Naive thymus-derived CD4-positive, alpha-beta T cell (primary cell): ENCODE data around the gene ZBTB46. TPM values are rescaled to one million over a fixed set of nuclear protein-coding genes. Genes with fewer than 3 reads are reported as not detected.
A peak's percentile ranks its signal among the peaks of the same experiment; 100 is the strongest.

Source experiments
- ATAC-seq: fragments of 150-1000 bp; cut with Tn5 transposase; 2 replicates; pipeline ENCODE4 v1.10.0; 2021; ENCODE audit warnings: mild to moderate bottlenecking, moderate library complexity
- CTCF ChIA-PET: fragments of 350-600 bp; sonication (Branson Sonifier 250); formaldehyde crosslinking; loops from one replicate; lab custom pipeline; 2021; ENCODE audit warnings: antibody characterized with exemption; lab: Charles Lee
- POLR2A ChIA-PET: fragments of 350-600 bp; sonication (Branson Sonifier 250); formaldehyde crosslinking; loops from one replicate; lab custom pipeline; 2021; ENCODE audit warnings: antibody characterized with exemption, inconsistent platforms; lab: Charles Lee
- DNase-seq, 9 donors: peaks; one replicate each; pipeline versions ENCODE4 v3.0.0 to v3.0.0-alpha.2; 2020 to 2022; ENCODE audit warnings: mixed read lengths in 1 of 9
- H3K27ac ChIP-seq: one replicate; pipeline ENCODE4 v1.7.0; 2013; ENCODE audit warnings: mild to moderate bottlenecking, low read depth, low read length, moderate library complexity
- H3K27me3 ChIP-seq, 2 donors: one replicate each; pipeline ENCODE4 v1.7.0; 2013; ENCODE audit warnings: low read length in 2 of 2, mild to moderate bottlenecking in 2 of 2, moderate library complexity in 2 of 2; ENCODE audit not compliant: control insufficient read depth in 2 of 2, insufficient read depth in 2 of 2
- H3K36me3 ChIP-seq, 3 experiments: 1 replicate in 2 of 3; 2 replicates in 1 of 3; pipeline ENCODE4 v1.7.0; 2013; ENCODE audit warnings: low read length in 3 of 3, mild to moderate bottlenecking in 3 of 3, moderate library complexity in 1 of 3; ENCODE audit not compliant: insufficient read depth in 3 of 3, control insufficient read depth in 2 of 3
- H3K4me1 ChIP-seq, 2 donors: one replicate each; pipeline ENCODE4 v1.7.0; 2013; ENCODE audit warnings: low read length in 2 of 2, mild to moderate bottlenecking in 2 of 2, moderate library complexity in 1 of 2; ENCODE audit not compliant: control insufficient read depth in 2 of 2, insufficient read depth in 2 of 2
- H3K4me3 ChIP-seq: 2 replicates; pipeline ENCODE4 v1.7.0; 2013; ENCODE audit warnings: mild to moderate bottlenecking, low read length
- H3K9me3 ChIP-seq, 3 experiments: 1 replicate in 2 of 3; 2 replicates in 1 of 3; pipeline ENCODE4 v1.7.0; 2013; ENCODE audit warnings: low read length in 3 of 3; ENCODE audit not compliant: control insufficient read depth in 2 of 3
- H3K27ac Mint-ChIP-seq, 9 donors: one replicate each; pipeline ENCODE4 v1.8.0; 2020 to 2022; ENCODE audit warnings: mixed read lengths in 9 of 9, mild to moderate bottlenecking in 8 of 9, moderate library complexity in 5 of 9, inconsistent platforms in 2 of 9
- H3K27me3 Mint-ChIP-seq, 5 donors: one replicate each; pipeline ENCODE4 v1.8.0; 2021 to 2022; ENCODE audit warnings: mixed read lengths in 5 of 5, mild to moderate bottlenecking in 1 of 5
- H3K36me3 Mint-ChIP-seq, 5 donors: one replicate each; pipeline ENCODE4 v1.8.0; 2020 to 2022; ENCODE audit warnings: mixed read lengths in 5 of 5, mild to moderate bottlenecking in 3 of 5, inconsistent platforms in 1 of 5
- H3K4me1 Mint-ChIP-seq, 7 donors: one replicate each; pipeline ENCODE4 v1.8.0; 2020 to 2022; ENCODE audit warnings: mixed read lengths in 7 of 7, mild to moderate bottlenecking in 3 of 7, inconsistent platforms in 1 of 7
- H3K4me3 Mint-ChIP-seq, 10 donors: one replicate each; pipeline ENCODE4 v1.8.0; 2020 to 2022; ENCODE audit warnings: mild to moderate bottlenecking in 10 of 10, mixed read lengths in 10 of 10, moderate library complexity in 6 of 10, inconsistent platforms in 2 of 10
- H3K9me3 Mint-ChIP-seq, 11 donors: one replicate each; pipeline ENCODE4 v1.8.0; 2020 to 2022; ENCODE audit warnings: mixed read lengths in 11 of 11, mild to moderate bottlenecking in 4 of 11, inconsistent platforms in 1 of 11, moderate library complexity in 1 of 11
- intact Hi-C, 2 donors: fragments of 100-400 bp; cut with micrococcal nuclease; formaldehyde crosslinking; loops; one replicate each; pipeline ENCODE4 v1.15.1; 2023
- polyA plus RNA-seq, 2 donors: library from polyadenylated mRNA; unstranded; fragments of 300-500 nt; fragmentation: Illumina TruSeq; gene quantifications; one replicate each; pipeline ENCODE4 v1.2.3, GENCODE V29; 2021
- total RNA-seq, 6 experiments: library from RNA in 5 of 6; stranded (reverse) in 5 of 6; gene quantifications; 1 replicate in 5 of 6; 2 replicates in 1 of 6; pipeline ENCODE4 v1.2.3 and lab custom pipeline; 2021 to 2026

The ZBTB46 gene
- total and polyA plus RNA-seq, 7 experiments from 2014 or later = 0.03 to 1.7 (median 0.07) TPM; not detected in 1

DNA sequence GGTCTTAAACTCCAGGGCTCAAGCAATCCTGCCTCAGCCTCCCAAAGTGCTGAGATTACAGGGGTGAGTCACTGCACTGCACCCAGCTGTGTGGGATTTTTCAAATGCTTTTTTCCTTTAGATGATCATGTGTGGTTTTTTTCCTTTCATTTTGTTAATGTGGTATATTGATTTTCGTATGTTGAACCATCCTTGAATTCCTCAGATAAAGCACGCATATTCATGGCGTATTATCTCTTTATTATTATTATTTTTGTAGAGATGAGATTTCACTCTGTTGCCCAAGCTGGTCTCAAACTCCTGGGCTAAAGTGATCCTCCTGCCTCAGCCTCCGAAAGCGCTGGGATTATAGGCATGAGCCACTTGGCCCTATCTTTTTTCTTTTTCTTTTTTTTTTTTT is 116.2 kb downstream of the ZBTB46 start:
- H3K4me3 Mint-ChIP-seq = no peak overlapping the region
- DNase-seq (no peak), ATAC-seq (no peak)
- ChIA-PET POLR2A (interaction anchor here (1.7 kb wide), 1 partner anchor 24 kb away, joined by 4 read pairs; no protein-coding TSS in a partner anchor), CTCF (no interaction called here)
- peaks cover 0 to 22% (median 0%) of the 10 kb centered on the region in 3 experiments for H3K9me3 ChIP-seq
- no peaks in the 10 kb centered on the region for H3K27me3 Mint-ChIP-seq
- H3K4me3 ChIP-seq = no peak overlapping the region
- H3K27ac ChIP-seq = no peak overlapping the region
- H3K27me3 ChIP-seq = no peaks in the 10 kb centered on the region
- peaks cover 29 to 59% (median 52%) of the 10 kb centered on the region in 7 donors for H3K4me1 Mint-ChIP-seq
- peaks cover 2 to 37% (median 17%) of the 10 kb centered on the region in 11 donors for H3K9me3 Mint-ChIP-seq
- intact Hi-C loops = no loop called here
- peaks cover 5 to 69% (median 8%) of the 10 kb centered on the region in 3 experiments for H3K36me3 ChIP-seq
- peaks cover 7 to 8% of the 10 kb centered on the region in 2 donors for H3K4me1 ChIP-seq
- H3K36me3 Mint-ChIP-seq = peaks cover 24 to 80% (median 68%) of the 10 kb centered on the region in 5 donors
- no peak overlapping the region for H3K27ac Mint-ChIP-seq

DNA sequence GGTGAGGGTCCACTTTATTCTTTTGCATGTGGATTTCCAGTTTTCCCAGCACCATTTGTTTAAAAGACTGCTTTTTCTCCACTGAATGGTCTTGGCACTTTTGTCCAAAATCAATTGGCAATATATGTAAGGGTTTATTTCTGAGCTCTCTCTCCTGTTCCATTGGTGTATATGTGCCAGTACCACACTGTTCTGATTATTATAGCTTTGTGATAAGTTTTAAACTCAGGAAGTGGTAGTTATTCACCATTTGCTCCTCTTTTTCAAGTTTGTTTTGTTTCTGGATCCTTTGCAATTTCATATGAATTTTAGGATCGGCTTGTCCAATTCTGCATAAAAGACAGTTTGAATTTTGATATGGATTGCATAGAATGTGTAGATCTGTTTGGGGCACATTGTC is 118.9 kb downstream of the ZBTB46 start:
- CTCF ChIA-PET = interaction anchor here (0.7 to 1.4 kb wide), 2 partner anchors 24 to 186 kb away, joined by 3 read pairs; partner anchors contain the start of gene LIME1
- peaks cover 31 to 59% (median 47%) of the 10 kb centered on the region in 7 donors for H3K4me1 Mint-ChIP-seq
- POLR2A ChIA-PET = interaction anchor here (0.7 to 2.2 kb wide), 3 partner anchors 9 to 24 kb away, joined by 3 to 7 read pairs (median 4); partner anchors contain the start of gene LIME1

DNA sequence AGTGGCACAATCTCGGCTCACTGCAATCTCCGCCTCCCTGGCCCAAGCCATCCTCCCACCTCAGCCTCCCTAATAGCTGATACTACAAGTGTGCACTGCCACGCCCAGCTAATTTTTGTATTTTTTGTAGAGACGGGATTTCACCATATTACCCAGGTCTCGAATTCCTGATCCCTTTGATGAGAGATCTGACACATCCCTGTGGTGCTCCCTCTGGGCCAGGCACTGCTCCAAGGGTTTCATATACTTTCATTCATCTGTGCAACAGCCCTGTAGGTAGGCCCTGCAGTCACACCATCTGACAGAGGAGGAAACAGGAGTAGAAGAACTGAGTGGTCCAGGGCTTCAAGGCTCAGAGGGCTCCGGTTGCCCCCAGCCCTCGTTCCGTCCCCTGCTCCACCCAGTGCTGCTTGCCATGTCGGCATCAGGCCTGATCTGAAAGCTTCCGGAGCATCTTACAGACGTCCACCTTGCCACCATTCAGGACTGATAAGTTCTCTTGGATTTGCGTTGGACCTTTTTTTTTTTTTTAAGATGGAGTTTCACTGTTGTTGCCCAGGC is 119.9 kb downstream of the ZBTB46 start:
- intact Hi-C loops = no loop called here
- peak overlapping the region in 5 of 9 donors; percentile 17 to 89 (median 78) for H3K27ac Mint-ChIP-seq
- Histone ChIP-seq H3K27ac (no peak overlapping the region), H3K9me3 (peaks cover 0 to 14% (median 0%) of the 10 kb centered on the region in 3 experiments), H3K4me1 (peaks cover 22 to 28% of the 10 kb centered on the region in 2 donors), H3K36me3 (peaks cover 0 to 59% (median 10%) of the 10 kb centered on the region in 3 experiments), H3K27me3 (no peaks in the 10 kb centered on the region), H3K4me3 (no peak overlapping the region)
- peak overlapping the region; percentile 12 to 90 (median 70) for H3K4me3 Mint-ChIP-seq
- H3K9me3 Mint-ChIP-seq = peaks cover 0 to 21% (median 12%) of the 10 kb centered on the region in 11 donors
- H3K36me3 Mint-ChIP-seq = peaks cover 20 to 59% (median 46%) of the 10 kb centered on the region in 5 donors
- ATAC-seq (no peak), DNase-seq (no peak)
- no peaks in the 10 kb centered on the region for H3K27me3 Mint-ChIP-seq
- POLR2A ChIA-PET = interaction anchor here (0.6 to 2.2 kb wide), 4 partner anchors 8 to 29 kb away, joined by 3 to 7 read pairs (median 3); partner anchors contain the start of gene LIME1
- peaks cover 31 to 60% (median 50%) of the 10 kb centered on the region in 7 donors for H3K4me1 Mint-ChIP-seq
- CTCF ChIA-PET = interaction anchor here (1.4 kb wide), 1 partner anchor 25 kb away, joined by 3 read pairs; the partner anchor contains the start of gene LIME1

More for the DNA sequence above, 118.9 kb downstream of the ZBTB46 start:
- Mint-ChIP-seq H3K27me3 (no peaks in the 10 kb centered on the region), H3K4me3 (peak overlapping the region in 5 of 10 donors; percentile 17 to 52 (median 22)), H3K9me3 (peaks cover 0 to 27% (median 13%) of the 10 kb centered on the region in 11 donors), H3K36me3 (peaks cover 20 to 63% (median 50%) of the 10 kb centered on the region in 5 donors), H3K27ac (peak overlapping the region in 4 of 9 donors; percentile 11 to 58 (median 48))
- H3K27me3 ChIP-seq = no peaks in the 10 kb centered on the region
- no peak overlapping the region for H3K4me3 ChIP-seq
- intact Hi-C loops = no loop called here
- no peak for DNase-seq
- H3K4me1 ChIP-seq = peaks cover 14 to 18% of the 10 kb centered on the region in 2 donors
- no peak for ATAC-seq
- peaks cover 0 to 57% (median 5%) of the 10 kb centered on the region in 3 experiments for H3K36me3 ChIP-seq
- no peak overlapping the region for H3K27ac ChIP-seq
- peaks cover 0 to 14% (median 0%) of the 10 kb centered on the region in 3 experiments for H3K9me3 ChIP-seq

DNA sequence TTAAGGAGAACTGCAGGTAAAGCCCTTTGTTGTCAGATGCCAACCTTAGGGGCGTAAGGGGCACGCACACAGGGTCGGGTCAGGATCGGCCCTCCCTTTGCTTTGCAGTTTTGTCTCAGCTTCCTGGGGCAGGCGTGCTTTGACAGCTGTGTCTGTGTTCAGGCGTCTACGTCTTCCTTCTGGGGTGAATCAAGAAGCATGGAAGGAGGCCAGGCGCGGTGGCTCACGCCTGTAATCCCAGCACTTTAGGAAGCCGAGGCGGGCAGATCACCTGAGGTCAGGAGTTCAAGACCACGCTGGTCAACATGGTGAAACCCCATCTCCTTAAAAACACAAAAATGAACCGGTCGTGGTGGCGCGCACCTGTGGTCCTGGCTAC is 121.9 kb downstream of the ZBTB46 start:
- POLR2A ChIA-PET = interaction anchor here (3.2 to 5.1 kb wide), 2 partner anchors 28 to 42 kb away, joined by 14 to 137 read pairs; partner anchors contain the start of genes LIME1 and SLC2A4RG
- peaks cover 22 to 30% of the 10 kb centered on the region in 2 donors for H3K4me1 ChIP-seq
- no peaks in the 10 kb centered on the region for H3K27me3 Mint-ChIP-seq
- H3K4me3 ChIP-seq = peak overlapping the region; percentile 91
- peaks cover 0 to 65% (median 27%) of the 10 kb centered on the region in 3 experiments for H3K36me3 ChIP-seq
- peak overlapping the region in 7 of 9 donors; percentile 38 to 69 (median 51) for H3K27ac Mint-ChIP-seq
- peaks cover 0 to 7% (median 2%) of the 10 kb centered on the region in 11 donors for H3K9me3 Mint-ChIP-seq
- H3K9me3 ChIP-seq = peaks cover 0 to under 1% (median 0%) of the 10 kb centered on the region in 3 experiments
- DNase-seq (no peak), ATAC-seq (no peak)
- H3K27me3 ChIP-seq = no peaks in the 10 kb centered on the region
- intact Hi-C loops = loop anchor here (5.0 kb wide), 7 partner anchors 33 to 413 kb away; partner anchors contain the start of genes GMEB2 (in 1 of the 2), PTK6 (in 1 of the 2) and TCEA2 (in 1 of the 2)
- peaks cover 15 to 47% (median 30%) of the 10 kb centered on the region in 5 donors for H3K36me3 Mint-ChIP-seq
- H3K4me1 Mint-ChIP-seq = peaks cover 34 to 65% (median 46%) of the 10 kb centered on the region in 7 donors
- CTCF ChIA-PET = no interaction called here
- H3K4me3 Mint-ChIP-seq = peak overlapping the region; percentile 70 to 91 (median 78)
- peak overlapping the region; percentile 81 for H3K27ac ChIP-seq

DNA sequence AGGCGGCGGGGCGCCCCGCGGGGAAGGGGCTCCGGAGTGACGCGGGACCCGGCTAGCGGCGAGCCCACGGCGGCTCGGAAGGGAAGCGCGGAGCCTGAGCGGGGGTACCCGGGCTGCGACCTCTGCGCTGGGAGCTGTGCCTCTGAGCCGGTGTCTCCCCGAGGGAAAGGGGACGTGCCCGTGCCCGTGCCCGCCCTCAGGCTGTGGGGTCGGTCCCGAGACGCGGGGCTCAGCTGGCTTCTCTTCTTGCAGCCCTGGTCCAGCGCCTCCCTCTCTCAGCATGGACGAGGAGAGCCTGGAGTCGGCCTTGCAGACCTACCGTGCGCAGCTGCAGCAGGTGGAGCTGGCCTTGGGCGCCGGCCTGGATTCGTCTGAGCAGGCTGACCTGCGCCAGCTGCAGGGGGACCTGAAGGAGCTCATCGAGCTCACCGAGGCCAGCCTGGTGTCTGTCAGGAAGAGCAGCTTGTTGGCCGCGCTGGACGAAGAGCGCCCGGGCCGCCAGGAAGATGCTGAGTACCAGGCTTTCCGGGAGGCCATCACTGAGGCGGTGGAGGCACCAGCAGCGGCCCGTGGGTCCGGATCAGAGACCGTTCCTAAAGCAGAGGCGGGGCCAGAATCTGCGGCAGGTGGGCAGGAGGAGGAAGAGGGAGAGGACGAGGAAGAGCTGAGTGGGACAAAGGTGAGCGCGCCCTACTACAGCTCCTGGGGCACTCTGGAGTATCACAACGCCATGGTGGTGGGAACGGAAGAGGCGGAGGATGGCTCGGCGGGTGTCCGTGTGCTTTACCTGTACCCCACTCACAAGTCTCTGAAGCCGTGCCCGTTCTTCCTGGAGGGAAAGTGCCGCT is 122.5 kb downstream of the ZBTB46 start:
- H3K9me3 Mint-ChIP-seq = peaks cover 0 to 5% (median 0%) of the 10 kb centered on the region in 11 donors
- Histone ChIP-seq H3K27me3 (no peaks in the 10 kb centered on the region), H3K36me3 (peaks cover 0 to 69% (median 27%) of the 10 kb centered on the region in 3 experiments), H3K4me1 (peaks cover 22 to 30% of the 10 kb centered on the region in 2 donors), H3K9me3 (no peaks in the 10 kb centered on the region), H3K4me3 (peak overlapping the region; percentile 91), H3K27ac (peak overlapping the region; percentile 81)
- peaks cover 34 to 65% (median 46%) of the 10 kb centered on the region in 7 donors for H3K4me1 Mint-ChIP-seq
- ChIA-PET POLR2A (interaction anchor here (0.5 to 5.1 kb wide), 19 partner anchors 11 to 371 kb away, joined by 3 to 137 read pairs (median 5); partner anchors contain the start of genes GMEB2, LIME1, OPRL1 and PPDPF), CTCF (interaction anchor here (0.6 to 2.7 kb wide), 10 partner anchors 28 to 272 kb away, joined by 3 to 27 read pairs (median 4); partner anchors contain the start of genes LIME1, PRPF6, PTK6 and SLC2A4RG)
- no peak for ATAC-seq
- peaks cover 15 to 44% (median 26%) of the 10 kb centered on the region in 5 donors for H3K36me3 Mint-ChIP-seq
- H3K27ac Mint-ChIP-seq = peak overlapping the region; percentile 39 to 88 (median 49)
- intact Hi-C loops = loop anchor here (5.0 kb wide), 7 partner anchors 34 to 414 kb away; partner anchors contain the start of genes GMEB2 (in 1 of the 2), PTK6 (in 1 of the 2) and TCEA2 (in 1 of the 2)
- DNase-seq = peak in 1 of 9 donors; percentile 11
- H3K27me3 Mint-ChIP-seq = no peaks in the 10 kb centered on the region
- H3K4me3 Mint-ChIP-seq = peak overlapping the region; percentile 70 to 91 (median 78)
